ENCODE results near the gene ZNF460. TPM values are rescaled to one million over a fixed set of nuclear protein-coding genes. Genes with fewer than 3 reads are reported as not detected.

ZNF460 gene
- total RNA-seq, 4 donors from 2014 or later, result 40.4 to 76.3 (median 65.3) TPM

DNA sequence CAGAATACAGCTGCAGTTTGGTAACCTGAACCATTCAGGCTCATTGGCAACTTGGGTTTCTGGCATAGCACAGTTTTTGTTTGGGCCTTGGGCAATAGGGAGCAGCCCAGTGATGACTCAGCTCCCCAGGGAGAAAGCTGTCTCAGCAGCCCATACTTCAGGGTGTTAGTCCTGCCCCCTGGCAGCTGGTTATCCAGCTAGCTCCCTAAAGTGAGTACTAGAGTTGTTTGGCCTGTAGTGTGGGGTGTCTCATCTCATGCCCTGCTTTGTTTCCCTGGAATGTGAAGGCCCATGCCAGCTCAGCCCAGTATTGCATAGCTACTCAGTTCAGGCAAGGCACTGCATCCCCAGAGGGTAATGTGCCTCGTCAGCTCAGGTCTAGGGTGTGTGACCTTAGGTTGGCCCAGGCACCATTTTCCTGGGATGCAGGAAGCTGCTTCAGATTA, 21.8 kb downstream of the ZNF460 start:
- Histone ChIP-seq H3K4me3 (no peak overlapping the region), H3K9me3 (peaks cover 0 to 10% (median 0%) of the 10 kb centered on the region in 3 donors), H3K27me3 (no peaks in the 10 kb centered on the region), H3K4me1 (peaks cover 0 to 27% (median 0%) of the 10 kb centered on the region in 3 donors), H3K36me3 (peaks cover 0 to 81% of the 10 kb centered on the region in 2 donors), H3K27ac (no peak overlapping the region)
- TF ChIP-seq, protein P1, sequence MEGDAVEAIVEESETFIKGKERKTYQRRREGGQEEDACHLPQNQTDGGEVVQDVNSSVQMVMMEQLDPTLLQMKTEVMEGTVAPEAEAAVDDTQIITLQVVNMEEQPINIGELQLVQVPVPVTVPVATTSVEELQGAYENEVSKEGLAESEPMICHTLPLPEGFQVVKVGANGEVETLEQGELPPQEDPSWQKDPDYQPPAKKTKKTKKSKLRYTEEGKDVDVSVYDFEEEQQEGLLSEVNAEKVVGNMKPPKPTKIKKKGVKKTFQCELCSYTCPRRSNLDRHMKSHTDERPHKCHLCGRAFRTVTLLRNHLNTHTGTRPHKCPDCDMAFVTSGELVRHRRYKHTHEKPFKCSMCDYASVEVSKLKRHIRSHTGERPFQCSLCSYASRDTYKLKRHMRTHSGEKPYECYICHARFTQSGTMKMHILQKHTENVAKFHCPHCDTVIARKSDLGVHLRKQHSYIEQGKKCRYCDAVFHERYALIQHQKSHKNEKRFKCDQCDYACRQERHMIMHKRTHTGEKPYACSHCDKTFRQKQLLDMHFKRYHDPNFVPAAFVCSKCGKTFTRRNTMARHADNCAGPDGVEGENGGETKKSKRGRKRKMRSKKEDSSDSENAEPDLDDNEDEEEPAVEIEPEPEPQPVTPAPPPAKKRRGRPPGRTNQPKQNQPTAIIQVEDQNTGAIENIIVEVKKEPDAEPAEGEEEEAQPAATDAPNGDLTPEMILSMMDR (IDR thresholded peaks at IDR 0.05), result no peak
- TF ChIP-seq EP300 (IDR thresholded peaks at IDR 0.05) (no peak), POLR2A (IDR thresholded peaks at IDR 0.05) (no peak), POLR2AphosphoS5 (IDR thresholded peaks at IDR 0.05) (no peak)
- WGBS, 2 donors (ENCODE audit: low coverage in 1 of 2), result no CpG with 5 or more reads among the region's 1 CpG
- no peak for ATAC-seq

DNA sequence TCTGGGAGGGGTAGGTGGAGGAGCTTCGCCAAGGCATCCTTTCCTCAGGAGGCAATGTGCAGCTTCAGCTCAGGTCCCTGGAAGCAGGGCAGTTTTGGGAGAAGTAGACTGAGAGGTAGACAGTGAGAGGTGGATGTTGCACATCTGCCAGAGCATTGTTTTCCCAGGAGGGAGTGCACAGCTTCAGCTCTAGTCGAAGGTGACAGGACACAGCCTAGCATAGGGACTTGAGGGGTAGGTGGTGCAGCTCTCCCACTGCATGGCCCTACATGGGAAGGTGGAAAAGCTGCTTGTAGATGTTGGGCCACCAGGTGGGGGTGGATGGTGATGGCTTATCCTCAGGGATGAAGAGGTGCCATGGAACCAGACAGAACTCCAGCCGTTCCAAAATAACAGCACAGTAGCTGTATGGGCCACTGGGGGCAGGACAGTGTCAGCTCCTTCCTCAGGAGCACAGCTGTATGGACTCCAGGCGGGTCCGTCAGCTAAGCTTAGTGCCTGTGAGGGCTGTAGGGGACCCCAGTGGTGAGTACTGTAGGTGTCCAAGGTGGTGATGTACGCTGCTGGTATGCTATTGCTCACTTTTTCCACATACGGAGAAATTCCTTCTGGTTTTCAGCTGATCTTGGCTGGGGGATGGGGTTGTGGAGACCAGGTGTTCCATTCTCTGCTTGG, 22.6 kb downstream of the ZNF460 start:
- no peak for TF ChIP-seq POLR2A (IDR thresholded peaks at IDR 0.05)
- no peak for TF ChIP-seq EP300 (IDR thresholded peaks at IDR 0.05)
- TF ChIP-seq, protein P1 (IDR thresholded peaks at IDR 0.05), result no peak
- TF ChIP-seq POLR2AphosphoS5 (IDR thresholded peaks at IDR 0.05), result no peak
- H3K27ac ChIP-seq, result no peak overlapping the region
- no peaks in the 10 kb centered on the region for H3K27me3 ChIP-seq
- H3K4me3 ChIP-seq, result no peak overlapping the region
- H3K9me3 ChIP-seq, result peaks cover 0 to 10% (median 0%) of the 10 kb centered on the region in 3 donors
- WGBS, 2 donors (ENCODE audit: low coverage in 1 of 2), result 66% methylated on average over 2 of the region's 7 CpGs; no CpG with 5 or more reads in 1 of the 2 donors
- H3K36me3 ChIP-seq, result peaks cover 0 to 74% of the 10 kb centered on the region in 2 donors
- H3K4me1 ChIP-seq, result peaks cover 0 to 27% (median 0%) of the 10 kb centered on the region in 3 donors
- ATAC-seq, result no peak

DNA sequence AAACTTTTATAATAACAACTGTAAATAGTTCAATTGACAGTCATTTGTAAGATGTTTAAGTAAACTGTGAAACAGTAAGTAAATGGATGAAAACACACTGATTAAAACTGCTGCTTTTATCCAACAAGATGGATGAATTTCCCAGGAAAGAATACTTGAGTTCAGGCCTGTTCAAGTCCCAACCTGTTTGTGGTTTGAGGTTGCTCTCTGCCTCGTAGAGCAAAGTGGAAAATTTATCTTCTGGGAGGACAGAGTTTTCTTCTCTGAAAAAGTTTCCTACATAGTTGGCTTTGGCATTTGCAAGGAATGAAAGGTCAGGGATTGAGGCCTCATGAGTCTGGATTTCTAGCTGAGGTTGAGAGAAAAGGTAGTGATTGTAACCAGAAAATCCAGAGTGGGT, 24.8 kb downstream of the ZNF460 start:
- Histone ChIP-seq H3K4me1 (peaks cover 0 to 27% (median 0%) of the 10 kb centered on the region in 3 donors), H3K36me3 (peaks cover 0 to 59% of the 10 kb centered on the region in 2 donors), H3K4me3 (no peak overlapping the region), H3K27me3 (no peaks in the 10 kb centered on the region), H3K9me3 (no peaks in the 10 kb centered on the region), H3K27ac (no peak overlapping the region)
- ATAC-seq, result no peak
- WGBS, 2 donors (ENCODE audit: low coverage in 1 of 2), result 0% methylated on average over 1 of the region's 1 CpG
- TF ChIP-seq EP300 (IDR thresholded peaks at IDR 0.05), result no peak
- TF ChIP-seq POLR2A (IDR thresholded peaks at IDR 0.05), result no peak
- TF ChIP-seq, protein P1 (IDR thresholded peaks at IDR 0.05), result no peak
- no peak for TF ChIP-seq POLR2AphosphoS5 (IDR thresholded peaks at IDR 0.05)

DNA sequence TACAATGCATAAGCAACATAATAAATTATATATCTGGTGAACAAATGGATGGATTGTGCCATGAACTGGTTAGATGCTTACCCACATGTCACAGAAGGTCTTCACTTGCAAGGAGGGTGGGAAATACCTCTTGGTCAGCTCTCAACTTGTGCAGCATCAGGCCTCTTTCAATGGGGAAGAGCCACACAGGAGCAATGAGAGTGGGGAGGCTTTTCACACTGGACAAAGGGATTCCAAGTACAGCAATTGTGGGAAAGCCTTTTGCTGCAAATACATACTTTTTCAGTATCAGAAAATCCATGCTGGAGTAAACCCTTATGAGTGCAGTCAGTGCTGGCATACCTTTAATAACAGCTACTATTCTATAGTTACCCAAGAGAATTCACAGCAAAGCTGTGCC, 28.2 kb downstream of the ZNF460 start:
- H3K36me3 ChIP-seq, result peaks cover 0 to 24% of the 10 kb centered on the region in 2 donors
- TF ChIP-seq POLR2A (IDR thresholded peaks at IDR 0.05), result no peak
- TF ChIP-seq EP300 (IDR thresholded peaks at IDR 0.05), result no peak
- TF ChIP-seq, protein P1 (IDR thresholded peaks at IDR 0.05), result no peak
- no peak for TF ChIP-seq POLR2AphosphoS5 (IDR thresholded peaks at IDR 0.05)
- no peak overlapping the region for H3K4me3 ChIP-seq
- ATAC-seq, result no peak
- no peaks in the 10 kb centered on the region for H3K9me3 ChIP-seq
- no peaks in the 10 kb centered on the region for H3K27me3 ChIP-seq
- H3K27ac ChIP-seq, result no peak overlapping the region
- peaks cover 0 to 13% (median 0%) of the 10 kb centered on the region in 3 donors for H3K4me1 ChIP-seq

DNA sequence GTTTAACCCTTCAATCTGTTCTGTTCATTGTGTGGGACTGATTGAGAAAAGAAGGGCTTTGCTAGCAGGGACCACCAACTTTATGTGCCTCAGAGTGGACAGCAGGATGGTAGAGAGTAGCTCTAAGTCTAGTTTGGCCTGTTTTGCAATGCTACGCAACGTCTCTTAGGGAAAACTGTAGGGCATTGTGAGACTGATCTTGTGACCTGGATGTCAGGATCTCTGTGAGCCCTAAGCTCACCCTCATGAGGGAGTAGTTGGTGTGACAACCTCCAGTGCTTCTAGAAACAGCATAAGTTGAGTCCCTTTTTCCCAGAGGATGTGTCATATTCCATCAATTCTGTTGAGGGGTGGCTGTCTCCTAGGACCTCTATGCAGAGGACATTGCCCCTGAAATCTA, 30.5 kb downstream of the ZNF460 start:
- H3K27me3 ChIP-seq, result no peaks in the 10 kb centered on the region

More for the DNA sequence above, 30.5 kb downstream of the ZNF460 start:
- Histone ChIP-seq H3K9me3 (no peaks in the 10 kb centered on the region), H3K4me1 (peaks cover 0 to 5% (median 0%) of the 10 kb centered on the region in 3 donors), H3K27ac (no peak overlapping the region), H3K4me3 (no peak overlapping the region), H3K36me3 (peaks cover 0 to 3% of the 10 kb centered on the region in 2 donors)
- no peak for TF ChIP-seq EP300 (IDR thresholded peaks at IDR 0.05)
- TF ChIP-seq POLR2AphosphoS5 (IDR thresholded peaks at IDR 0.05), result no peak
- TF ChIP-seq, protein P1 (IDR thresholded peaks at IDR 0.05), result no peak
- TF ChIP-seq POLR2A (IDR thresholded peaks at IDR 0.05), result no peak
- WGBS, 2 donors (ENCODE audit: low coverage in 1 of 2), result 69 to 94% methylated on average over 2 of the region's 2 CpGs
- ATAC-seq, result no peak
